ENCODE results near the gene LRRC3. TPM values are rescaled to one million over a fixed set of nuclear protein-coding genes. Genes with fewer than 3 reads are reported as not detected.

Gene LRRC3
- total RNA-seq, 4 donors from 2014 or later, result 1.7 to 6.6 (median 2.2) TPM

DNA sequence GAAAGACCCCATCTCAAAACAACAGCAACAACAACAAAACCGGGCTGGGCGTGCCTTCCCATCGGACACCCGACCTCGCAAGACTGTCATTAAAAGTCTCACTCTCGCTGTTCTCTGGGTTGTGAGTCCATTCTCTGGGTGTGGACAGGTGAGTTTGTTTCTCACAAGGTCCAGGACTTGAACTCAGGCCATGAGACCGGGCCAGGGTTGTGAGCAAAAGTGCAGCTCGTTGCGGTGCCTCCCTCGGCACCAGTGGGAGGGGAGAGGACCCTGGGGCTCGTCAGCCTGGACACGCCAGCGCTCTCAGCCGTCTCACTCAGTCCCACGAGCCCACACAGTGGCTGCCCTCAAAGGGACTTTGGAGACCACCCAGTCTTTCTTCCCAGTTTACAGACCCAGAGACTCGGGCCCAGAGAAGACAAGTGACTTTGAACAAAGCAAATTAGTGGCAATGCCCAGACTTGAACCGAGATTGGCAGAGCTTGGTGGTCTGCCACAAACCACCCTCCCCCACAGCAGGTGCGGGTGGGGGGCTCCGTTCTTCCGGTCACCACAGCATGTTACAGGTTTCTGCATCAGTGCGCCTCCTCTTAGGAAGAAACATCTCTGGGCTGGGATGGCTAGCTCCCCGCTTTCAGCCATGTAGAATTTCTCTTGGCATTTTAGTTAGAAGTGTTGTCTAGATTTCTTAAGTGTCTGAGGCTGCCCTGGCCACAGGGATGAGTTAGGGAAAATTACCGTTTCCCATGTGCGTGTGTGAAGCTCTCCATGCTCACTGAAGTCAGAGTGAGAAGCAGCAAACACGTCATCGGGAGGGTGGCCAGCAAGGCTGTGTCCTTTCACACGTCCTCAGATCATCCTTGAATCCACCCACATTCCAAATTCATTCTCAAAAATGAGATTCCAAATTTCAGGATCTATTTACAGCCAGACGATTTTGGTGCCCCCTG, 28.3 kb downstream of the LRRC3 start:
- no peak overlapping the region for H3K27ac ChIP-seq
- no peak for TF ChIP-seq POLR2A (IDR thresholded peaks at IDR 0.05)
- TF ChIP-seq, protein P1, sequence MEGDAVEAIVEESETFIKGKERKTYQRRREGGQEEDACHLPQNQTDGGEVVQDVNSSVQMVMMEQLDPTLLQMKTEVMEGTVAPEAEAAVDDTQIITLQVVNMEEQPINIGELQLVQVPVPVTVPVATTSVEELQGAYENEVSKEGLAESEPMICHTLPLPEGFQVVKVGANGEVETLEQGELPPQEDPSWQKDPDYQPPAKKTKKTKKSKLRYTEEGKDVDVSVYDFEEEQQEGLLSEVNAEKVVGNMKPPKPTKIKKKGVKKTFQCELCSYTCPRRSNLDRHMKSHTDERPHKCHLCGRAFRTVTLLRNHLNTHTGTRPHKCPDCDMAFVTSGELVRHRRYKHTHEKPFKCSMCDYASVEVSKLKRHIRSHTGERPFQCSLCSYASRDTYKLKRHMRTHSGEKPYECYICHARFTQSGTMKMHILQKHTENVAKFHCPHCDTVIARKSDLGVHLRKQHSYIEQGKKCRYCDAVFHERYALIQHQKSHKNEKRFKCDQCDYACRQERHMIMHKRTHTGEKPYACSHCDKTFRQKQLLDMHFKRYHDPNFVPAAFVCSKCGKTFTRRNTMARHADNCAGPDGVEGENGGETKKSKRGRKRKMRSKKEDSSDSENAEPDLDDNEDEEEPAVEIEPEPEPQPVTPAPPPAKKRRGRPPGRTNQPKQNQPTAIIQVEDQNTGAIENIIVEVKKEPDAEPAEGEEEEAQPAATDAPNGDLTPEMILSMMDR (IDR thresholded peaks at IDR 0.05), result no peak
- DNase-seq, result no peak
- no peaks in the 10 kb centered on the region for H3K4me1 ChIP-seq
- H3K36me3 ChIP-seq, result no peaks in the 10 kb centered on the region
- H3K27me3 ChIP-seq, result no peaks in the 10 kb centered on the region
- no peaks in the 10 kb centered on the region for H3K9me3 ChIP-seq
- H3K4me3 ChIP-seq, result no peak overlapping the region

DNA sequence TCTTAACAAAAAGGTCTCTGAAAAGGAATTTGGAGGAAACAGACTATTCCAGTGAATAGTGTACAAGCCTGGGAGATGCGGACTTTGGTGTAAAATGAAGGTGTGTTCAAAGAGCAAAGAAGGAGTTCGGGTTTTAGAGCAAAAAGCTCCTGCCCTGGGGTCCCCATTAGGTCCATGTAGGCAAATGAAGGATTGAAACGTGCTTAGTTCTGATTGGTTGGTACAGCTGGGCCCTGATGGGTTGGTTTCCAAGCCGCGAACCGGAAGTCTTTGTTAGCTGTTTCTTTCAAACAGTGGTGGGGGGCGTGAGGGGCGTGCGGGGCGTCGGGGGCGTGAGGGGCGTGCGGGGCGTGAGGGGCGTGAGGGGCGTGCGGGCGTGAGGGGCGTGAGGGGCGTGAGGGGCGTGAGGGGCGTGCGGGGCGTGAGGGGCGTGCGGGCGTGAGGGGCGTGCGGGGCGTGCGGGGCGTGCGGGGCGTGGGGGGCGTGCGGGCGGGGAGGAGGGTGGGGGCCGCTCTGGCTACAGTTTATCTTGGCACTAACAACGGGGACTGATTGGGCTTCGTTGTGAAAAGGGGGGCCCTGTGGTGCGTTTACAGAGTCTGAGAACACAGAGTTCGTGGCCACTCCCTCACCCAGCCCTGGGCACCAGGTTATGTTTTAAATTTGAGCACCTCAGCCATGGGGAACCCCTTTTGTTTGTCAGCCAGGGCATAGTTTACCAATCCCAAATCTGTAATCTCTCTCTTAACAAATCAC, 29.4 kb downstream of the LRRC3 start:
- H3K27me3 ChIP-seq, result no peaks in the 10 kb centered on the region
- no peaks in the 10 kb centered on the region for H3K9me3 ChIP-seq
- H3K4me1 ChIP-seq, result no peaks in the 10 kb centered on the region
- H3K27ac ChIP-seq, result no peak overlapping the region
- H3K36me3 ChIP-seq, result no peaks in the 10 kb centered on the region
- no peak for DNase-seq
- no peak overlapping the region for H3K4me3 ChIP-seq
- TF ChIP-seq, protein P1 (IDR thresholded peaks at IDR 0.05), result no peak
- TF ChIP-seq POLR2A (IDR thresholded peaks at IDR 0.05), result no peak

DNA sequence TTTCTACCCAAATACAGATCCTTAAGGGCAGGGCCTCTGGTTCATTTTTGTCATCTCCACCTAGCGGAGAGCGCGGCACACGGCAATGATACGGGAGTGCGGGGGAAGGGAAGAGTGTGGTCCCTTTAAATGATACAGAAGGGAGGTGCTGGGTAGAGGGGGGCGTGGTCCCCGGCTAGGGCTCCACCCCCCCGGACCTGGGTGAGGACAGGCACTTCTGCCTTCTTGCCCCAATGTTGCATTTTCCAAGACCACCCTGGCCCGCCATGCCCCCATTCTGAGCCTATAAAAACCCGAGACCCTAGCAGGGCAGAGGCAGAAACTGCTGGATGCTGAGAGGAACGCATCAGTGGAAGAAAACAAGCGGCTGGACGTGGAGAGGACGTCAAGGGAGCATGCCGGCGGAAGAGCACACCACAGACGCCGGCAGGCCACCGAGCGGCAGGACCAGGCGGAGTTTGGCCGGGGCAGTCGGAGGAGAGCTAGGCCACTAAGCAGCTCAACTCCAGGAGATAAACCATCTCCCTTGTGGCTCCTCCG, 30.0 kb downstream of the LRRC3 start:
- Histone ChIP-seq H3K4me1 (no peaks in the 10 kb centered on the region), H3K9me3 (no peaks in the 10 kb centered on the region), H3K4me3 (peak overlapping the region in 2 of 4 donors; percentile 19 to 24), H3K27me3 (no peaks in the 10 kb centered on the region), H3K36me3 (no peaks in the 10 kb centered on the region), H3K27ac (peak overlapping the region in 1 of 4 donors; percentile 27)
- DNase-seq, result peak in 1 of 3 donors; percentile 53
- TF ChIP-seq, protein P1 (IDR thresholded peaks at IDR 0.05), result peak in 2 of 6 experiments; percentile 4 to 9
- TF ChIP-seq POLR2A (IDR thresholded peaks at IDR 0.05), result no peak

DNA sequence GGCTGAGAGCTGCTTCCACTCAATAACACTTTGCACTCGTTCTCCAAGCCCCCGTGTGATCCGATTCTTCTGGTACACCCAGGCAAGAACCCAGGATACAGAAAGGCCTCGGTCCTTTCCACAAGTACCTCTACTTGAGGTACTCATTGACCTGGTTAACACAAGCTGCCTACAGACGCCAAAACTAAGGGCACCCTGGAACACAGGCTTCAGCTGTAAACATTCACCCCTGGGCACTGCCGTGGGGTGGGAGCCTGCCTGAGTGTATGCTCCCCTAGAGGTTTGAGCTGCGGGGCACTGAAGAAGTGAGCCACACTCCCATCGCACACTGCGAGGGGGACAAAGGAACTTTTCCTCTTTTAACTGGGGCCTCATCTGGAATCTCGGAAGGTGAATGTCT, 30.5 kb downstream of the LRRC3 start:
- Histone ChIP-seq H3K36me3 (no peaks in the 10 kb centered on the region), H3K27me3 (no peaks in the 10 kb centered on the region), H3K4me3 (peak overlapping the region in 2 of 4 donors; percentile 19 to 24), H3K4me1 (no peaks in the 10 kb centered on the region), H3K9me3 (no peaks in the 10 kb centered on the region), H3K27ac (peak overlapping the region in 1 of 4 donors; percentile 27)
- TF ChIP-seq, protein P1 (IDR thresholded peaks at IDR 0.05), result no peak
- no peak for TF ChIP-seq POLR2A (IDR thresholded peaks at IDR 0.05)
- no peak for DNase-seq

DNA sequence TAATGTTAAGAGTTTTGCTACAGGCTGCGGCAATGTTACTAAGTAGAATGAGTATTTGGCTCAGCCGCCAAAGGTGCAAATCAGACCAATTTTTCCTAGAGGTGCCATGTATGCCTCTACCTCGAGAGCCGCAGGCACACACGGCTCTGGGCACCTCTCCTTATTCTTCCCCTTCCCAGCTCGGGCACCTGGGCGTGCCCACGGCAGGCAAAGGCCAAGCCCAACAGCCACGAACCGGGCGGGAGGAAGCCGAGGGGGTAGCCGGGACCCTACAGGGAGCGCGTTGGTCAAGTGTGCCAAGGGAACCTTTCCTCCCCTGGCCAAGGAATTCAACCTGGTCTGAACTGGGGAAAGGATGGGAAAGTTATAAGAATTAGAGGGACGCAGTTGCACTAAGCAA, 31.0 kb downstream of the LRRC3 start:
- Histone ChIP-seq H3K27me3 (no peaks in the 10 kb centered on the region), H3K4me1 (no peaks in the 10 kb centered on the region), H3K36me3 (no peaks in the 10 kb centered on the region), H3K27ac (no peak overlapping the region), H3K4me3 (peak overlapping the region in 1 of 4 donors; percentile 24), H3K9me3 (no peaks in the 10 kb centered on the region)
- TF ChIP-seq, protein P1 (IDR thresholded peaks at IDR 0.05), result no peak
- TF ChIP-seq POLR2A (IDR thresholded peaks at IDR 0.05), result no peak
- DNase-seq, result no peak

Data from Peyer's patch (tissue), 4 donors.